AG04450 (cell line): ENCODE measurements around the gene IGFBP3. TPM values are rescaled to one million over a fixed set of nuclear protein-coding genes. Genes with fewer than 3 reads are reported as not detected.

Experiments used
- CTCF ChIA-PET: fragments of 300-600, 350-600 bp; formaldehyde crosslinking; extraction: SDS; loops from one replicate; lab custom pipeline; 2022; ENCODE audit warnings: antibody characterized with exemption, inconsistent platforms; lab: Charles Lee
- POLR2A ChIA-PET: fragments of 350-600 bp; formaldehyde crosslinking; extraction: SDS; loops from one replicate; lab custom pipeline; 2021; ENCODE audit warnings: antibody characterized with exemption, inconsistent platforms; lab: Yijun Ruan, JAX
- DNase-seq: peaks from one replicate; pipeline ENCODE4 v3.0.0-alpha.2; 2011; ENCODE audit warnings: low read depth, low spot score
- H3K27ac ChIP-seq: one replicate; pipeline ENCODE4 v1.5.1; 2012; ENCODE audit warnings: low read depth, low read length, control low read depth
- H3K27me3 ChIP-seq: one replicate; pipeline ENCODE4 v1.6.0; 2012; ENCODE audit warnings: low read length; ENCODE audit not compliant: control insufficient read depth, insufficient read depth
- H3K4me3 ChIP-seq: 2 replicates; pipeline ENCODE4 v1.5.1; 2011; ENCODE audit warnings: mild to moderate bottlenecking, low read depth, low read length, control low read depth
- H3K9me3 ChIP-seq: 2 replicates; pipeline ENCODE4 v1.5.1; 2012; ENCODE audit warnings: low read length; ENCODE audit not compliant: control insufficient read depth, insufficient read depth
- CTCF ChIP-seq: IDR thresholded peaks from 2 replicates; pipeline ENCODE4 v1.5.1; 2011; ENCODE audit warnings: low read depth, low read length, control low read depth, inconsistent platforms
- polyA plus RNA-seq: library from polyadenylated mRNA; depleted of rRNA; stranded (reverse); fragments of >200 nt; gene quantifications from 2 replicates; pipeline ENCODE4 v1.2.3, GENCODE V29; 2011

The IGFBP3 gene
- polyA plus RNA-seq, 1 experiment: 220 TPM

- no peak for TF ChIP-seq CTCF
- no peak for DNase-seq
- Histone ChIP-seq H3K4me3 (no peak overlapping the region), H3K27me3 (no peaks in the 10 kb centered on the region), H3K27ac (no peak overlapping the region), H3K9me3 (no peaks in the 10 kb centered on the region)
- ChIA-PET CTCF (interaction anchor here (0.8 to 9.5 kb wide), 32 partner anchors 10 to 1258 kb away, joined by 3 to 167 read pairs (median 6); no protein-coding TSS in a partner anchor), POLR2A (no interaction called here)
Observed at GRCh38 chr7:45923818-45924217, 2.7 kb upstream of the IGFBP3 start.

- CTCF ChIA-PET: interaction anchor here (0.6 to 9.5 kb wide), 102 partner anchors 9 to 1330 kb away, joined by 3 to 167 read pairs (median 4); no protein-coding TSS in a partner anchor
- POLR2A ChIA-PET: no interaction called here
- H3K27ac ChIP-seq: no peak overlapping the region
- H3K9me3 ChIP-seq: no peaks in the 10 kb centered on the region
- H3K27me3 ChIP-seq: no peaks in the 10 kb centered on the region
- no peak for DNase-seq
- peak; percentile 99 for TF ChIP-seq CTCF
- no peak overlapping the region for H3K4me3 ChIP-seq
Observed at GRCh38 chr7:45923290-45923689, 2.2 kb upstream of the IGFBP3 start.

- no peak for DNase-seq
- ChIA-PET CTCF (interaction anchor here (0.6 to 9.5 kb wide), 120 partner anchors 8 to 1331 kb away, joined by 3 to 167 read pairs (median 4); no protein-coding TSS in a partner anchor), POLR2A (interaction anchor here (0.6 kb wide), 2 partner anchors 314 to 1195 kb away, joined by 3 read pairs; no protein-coding TSS in a partner anchor)
- TF ChIP-seq CTCF: no peak
- no peaks in the 10 kb centered on the region for H3K27me3 ChIP-seq
- H3K27ac ChIP-seq: no peak overlapping the region
- H3K4me3 ChIP-seq: peak overlapping the region; percentile 46
- no peaks in the 10 kb centered on the region for H3K9me3 ChIP-seq
Observed at GRCh38 chr7:45922810-45923209, 1.7 kb upstream of the IGFBP3 start.

GRCh38 chr7:45921699-45922519 is 837 bp upstream of the IGFBP3 start:
- POLR2A ChIA-PET: interaction anchor here (0.8 to 1.5 kb wide), 3 partner anchors 13 to 1159 kb away, joined by 4 to 5 read pairs (median 5); no protein-coding TSS in a partner anchor
- TF ChIP-seq CTCF: peak; percentile 99
- CTCF ChIA-PET: interaction anchor here (0.6 to 9.5 kb wide), 108 partner anchors 9 to 1332 kb away, joined by 3 to 167 read pairs (median 4); no protein-coding TSS in a partner anchor
- H3K4me3 ChIP-seq: peak overlapping the region; percentile 67
- no peaks in the 10 kb centered on the region for H3K9me3 ChIP-seq
- no peaks in the 10 kb centered on the region for H3K27me3 ChIP-seq
- H3K27ac ChIP-seq: no peak overlapping the region
- DNase-seq: no peak

GRCh38 chr7:45921381-45921698 is 268 bp upstream of the IGFBP3 start:
- POLR2A ChIA-PET: interaction anchor here (0.6 to 1.5 kb wide), 9 partner anchors 13 to 1160 kb away, joined by 3 to 8 read pairs (median 5); no protein-coding TSS in a partner anchor
- H3K4me3 ChIP-seq: peak overlapping the region; percentile 67
- no peak for TF ChIP-seq CTCF
- DNase-seq: no peak
- no peaks in the 10 kb centered on the region for H3K9me3 ChIP-seq
- CTCF ChIA-PET: interaction anchor here (0.6 to 9.5 kb wide), 18 partner anchors 30 to 1330 kb away, joined by 3 to 167 read pairs (median 9); no protein-coding TSS in a partner anchor
- H3K27ac ChIP-seq: no peak overlapping the region
- H3K27me3 ChIP-seq: no peaks in the 10 kb centered on the region
